Hepatocyte (in vitro differentiated cells): Measurements from ENCODE around the gene SMIM35.

Experiments
- EZH2 ChIP-seq: fragments of 200-600 bp; sonication (generic); IDR thresholded peaks from 2 replicates; pipeline ENCODE4 v1.6.1; 2016; ENCODE audit warnings: antibody characterized with exemption, mild to moderate bottlenecking, borderline replicate concordance
- TF ChIP-seq, protein P1 (sequence below): fragments of 200-600 bp; sonication (generic); IDR thresholded peaks from 2 replicates; pipeline ENCODE4 v1.5.1; 2016; ENCODE audit warnings: antibody characterized with exemption, mild to moderate bottlenecking; ENCODE audit not compliant: poor library complexity

- TF ChIP-seq, protein P1, sequence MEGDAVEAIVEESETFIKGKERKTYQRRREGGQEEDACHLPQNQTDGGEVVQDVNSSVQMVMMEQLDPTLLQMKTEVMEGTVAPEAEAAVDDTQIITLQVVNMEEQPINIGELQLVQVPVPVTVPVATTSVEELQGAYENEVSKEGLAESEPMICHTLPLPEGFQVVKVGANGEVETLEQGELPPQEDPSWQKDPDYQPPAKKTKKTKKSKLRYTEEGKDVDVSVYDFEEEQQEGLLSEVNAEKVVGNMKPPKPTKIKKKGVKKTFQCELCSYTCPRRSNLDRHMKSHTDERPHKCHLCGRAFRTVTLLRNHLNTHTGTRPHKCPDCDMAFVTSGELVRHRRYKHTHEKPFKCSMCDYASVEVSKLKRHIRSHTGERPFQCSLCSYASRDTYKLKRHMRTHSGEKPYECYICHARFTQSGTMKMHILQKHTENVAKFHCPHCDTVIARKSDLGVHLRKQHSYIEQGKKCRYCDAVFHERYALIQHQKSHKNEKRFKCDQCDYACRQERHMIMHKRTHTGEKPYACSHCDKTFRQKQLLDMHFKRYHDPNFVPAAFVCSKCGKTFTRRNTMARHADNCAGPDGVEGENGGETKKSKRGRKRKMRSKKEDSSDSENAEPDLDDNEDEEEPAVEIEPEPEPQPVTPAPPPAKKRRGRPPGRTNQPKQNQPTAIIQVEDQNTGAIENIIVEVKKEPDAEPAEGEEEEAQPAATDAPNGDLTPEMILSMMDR = no peak
- no peak for TF ChIP-seq EZH2
These were observed 25.1 kb downstream of the SMIM35 start for GRCh38 chr11:118061586-118062125.
